Breast epithelium (tissue), 4 donors: Measurements from ENCODE around the gene SIVA1. TPM values are rescaled to one million over a fixed set of nuclear protein-coding genes. Genes with fewer than 3 reads are reported as not detected.

ENCODE experiments used
- DNase-seq, 2 donors: peaks; one replicate each; pipeline ENCODE4 v3.0.0-alpha.2; 2019; ENCODE audit warnings: low spot score in 2 of 2
- H3K27ac ChIP-seq, 2 donors: fragments of 200-600 bp; sonication (generic) in 1 of 2; one replicate each; pipeline ENCODE4 v1.5.1; 2016 to 2019; ENCODE audit warnings: mild to moderate bottlenecking in 1 of 2
- H3K27me3 ChIP-seq, 2 donors: fragments of 200-600 bp; sonication (generic) in 1 of 2; one replicate each; pipeline versions ENCODE4 v1.5.1 to v1.6.0; 2017 to 2019; ENCODE audit warnings: control low read depth in 1 of 2, mild to moderate bottlenecking in 1 of 2
- H3K36me3 ChIP-seq: fragments of 200-600 bp; one replicate; pipeline ENCODE4 v1.5.1; 2019
- H3K4me1 ChIP-seq, 2 donors: fragments of 200-600 bp; sonication (generic); one replicate each; pipeline ENCODE4 v1.5.1; 2016 to 2019; ENCODE audit warnings: control low read depth in 1 of 2
- H3K4me3 ChIP-seq, 3 donors: fragments of 200-600 bp; sonication (generic); 1 replicate in 2 of 3; 2 replicates in 1 of 3; pipeline ENCODE4 v1.5.1; 2016 to 2019; ENCODE audit warnings: mild to moderate bottlenecking in 3 of 3, moderate library complexity in 2 of 3
- H3K9me3 ChIP-seq, 2 donors: fragments of 200-600 bp; sonication (generic) in 1 of 2; one replicate each; pipeline ENCODE4 v1.5.1; 2016 to 2019; ENCODE audit warnings: control low read depth in 1 of 2
- CTCF ChIP-seq, 3 donors: fragments of 450-650 bp; IDR thresholded peaks; one replicate each; pipeline ENCODE4 v1.5.1; 2016 to 2017; ENCODE audit warnings: antibody characterized with exemption in 3 of 3, mild to moderate bottlenecking in 3 of 3, moderate library complexity in 3 of 3
- POLR2A ChIP-seq: fragments of 450-650 bp; IDR thresholded peaks from one replicate; pipeline ENCODE4 v1.6.1; 2016; ENCODE audit warnings: antibody characterized with exemption, mild to moderate bottlenecking, moderate library complexity
- POLR2AphosphoS5 ChIP-seq, 3 donors: sonication (generic); formaldehyde crosslinking; IDR thresholded peaks; one replicate each; pipeline ENCODE4 v1.6.1; 2017; ENCODE audit warnings: antibody characterized with exemption in 3 of 3
- intact Hi-C: fragments of 100-400 bp; cut with DNase I; formaldehyde crosslinking; loops from one replicate; pipeline ENCODE4 v1.15.1; 2023; ENCODE audit warnings: low total_unique reads
- total RNA-seq, 3 donors: library from RNA; depleted of rRNA; stranded (reverse); fragments of >200 nt; gene quantifications; one replicate each; pipeline ENCODE4 v1.1.0, GENCODE V29; 2016

The SIVA1 gene
- total RNA-seq, 3 donors from 2014 or later = 181 to 225 (median 223) TPM

- peaks cover 0 to 9% of the 10 kb centered on the region in 2 donors for H3K4me1 ChIP-seq
- no peak for DNase-seq
These were observed 4.9 kb downstream of the SIVA1 start for GRCh38 chr14:104757681-104758392.

GRCh38 chr14:104758981-104759969 lies 6.3 kb downstream of the SIVA1 start:
- peaks cover 0 to 3% of the 10 kb centered on the region in 2 donors for H3K4me1 ChIP-seq
- H3K27ac ChIP-seq = no peak overlapping the region
- intact Hi-C loops = no loop called here
- no peaks in the 10 kb centered on the region for H3K27me3 ChIP-seq
- peaks cover 4% of the 10 kb centered on the region for H3K36me3 ChIP-seq
- no peaks in the 10 kb centered on the region for H3K9me3 ChIP-seq
- H3K4me3 ChIP-seq = no peak overlapping the region
- TF ChIP-seq POLR2AphosphoS5 (IDR thresholded peaks at IDR 0.05) = no peak
- TF ChIP-seq POLR2A = no peak
- no peak for TF ChIP-seq CTCF (IDR thresholded peaks at IDR 0.05)
- DNase-seq = no peak

More at GRCh38 chr14:104757681-104758392, 4.9 kb downstream of the SIVA1 start:
- no peak overlapping the region for H3K4me3 ChIP-seq
- TF ChIP-seq POLR2A (no peak), POLR2AphosphoS5 (IDR thresholded peaks at IDR 0.05) (no peak)
- no peak overlapping the region for H3K27ac ChIP-seq
- no peaks in the 10 kb centered on the region for H3K27me3 ChIP-seq
- H3K36me3 ChIP-seq = peaks cover 4% of the 10 kb centered on the region
- no peaks in the 10 kb centered on the region for H3K9me3 ChIP-seq
- intact Hi-C loops = no loop called here

GRCh38 chr14:104765517-104765916 lies 12.6 kb downstream of the SIVA1 start:
- intact Hi-C loops = no loop called here
- DNase-seq = no peak
- no peak overlapping the region for H3K27ac ChIP-seq
- TF ChIP-seq POLR2A (no peak), CTCF (IDR thresholded peaks at IDR 0.05) (no peak), POLR2AphosphoS5 (IDR thresholded peaks at IDR 0.05) (no peak)
- no peaks in the 10 kb centered on the region for H3K27me3 ChIP-seq
- no peaks in the 10 kb centered on the region for H3K36me3 ChIP-seq
- H3K4me3 ChIP-seq = no peak overlapping the region
- no peaks in the 10 kb centered on the region for H3K9me3 ChIP-seq
- peaks cover 0 to 5% of the 10 kb centered on the region in 2 donors for H3K4me1 ChIP-seq

- no peak for TF ChIP-seq POLR2A
- no peak for TF ChIP-seq CTCF (IDR thresholded peaks at IDR 0.05)
- TF ChIP-seq POLR2AphosphoS5 (IDR thresholded peaks at IDR 0.05) = no peak
- intact Hi-C loops = no loop called here
- H3K4me1 ChIP-seq = peaks cover 0 to 5% of the 10 kb centered on the region in 2 donors
- H3K36me3 ChIP-seq = no peaks in the 10 kb centered on the region
- H3K27ac ChIP-seq = no peak overlapping the region
- DNase-seq = no peak
- no peaks in the 10 kb centered on the region for H3K9me3 ChIP-seq
- no peaks in the 10 kb centered on the region for H3K27me3 ChIP-seq
- no peak overlapping the region for H3K4me3 ChIP-seq
These were observed 13.4 kb downstream of the SIVA1 start for GRCh38 chr14:104766256-104766862.

- no peak overlapping the region for H3K27ac ChIP-seq
- H3K4me1 ChIP-seq = peaks cover 0 to 5% of the 10 kb centered on the region in 2 donors
- H3K36me3 ChIP-seq = no peaks in the 10 kb centered on the region
- H3K27me3 ChIP-seq = no peaks in the 10 kb centered on the region
- TF ChIP-seq POLR2AphosphoS5 (IDR thresholded peaks at IDR 0.05) (no peak), CTCF (IDR thresholded peaks at IDR 0.05) (no peak), POLR2A (no peak)
- H3K4me3 ChIP-seq = no peak overlapping the region
- intact Hi-C loops = no loop called here
- DNase-seq = no peak
- no peaks in the 10 kb centered on the region for H3K9me3 ChIP-seq
These were observed 14.1 kb downstream of the SIVA1 start for GRCh38 chr14:104766863-104767633.
